ENCODE results near the gene FAM219A. TPM values are rescaled to one million over a fixed set of nuclear protein-coding genes. Genes with fewer than 3 reads are reported as not detected.
"Not testable (repeated sequence)": the region's sequence is repeated elsewhere in the genome, so short reads cannot be mapped to it uniquely, and the experiment has no call there.

FAM219A gene
- total RNA-seq, 2 experiments from 2014 or later, result 13.3 to 13.8 TPM

DNA sequence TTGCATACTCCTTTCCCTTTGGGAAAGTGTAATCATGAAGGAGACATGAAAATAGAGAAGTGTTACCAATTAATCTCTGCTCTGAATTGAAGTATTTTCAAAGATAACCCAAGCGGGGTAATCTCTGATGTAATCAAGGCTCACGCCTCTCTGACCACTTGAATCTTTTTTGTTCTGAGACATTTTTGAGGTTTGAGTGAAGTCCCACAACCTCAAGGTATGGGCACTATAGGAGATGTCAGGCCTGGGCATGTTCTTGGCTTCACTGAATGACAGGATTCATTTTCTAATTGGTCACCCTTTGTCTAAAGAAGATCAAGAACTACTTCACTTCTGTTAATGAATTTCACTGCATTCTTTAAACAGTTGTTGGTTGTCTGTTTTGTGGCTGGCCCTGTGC, 40.7 kb upstream of the FAM219A start:
- H3K4me3 Mint-ChIP-seq, result no peak overlapping the region
- H3K36me3 Mint-ChIP-seq, result no peaks in the 10 kb centered on the region
- ChIA-PET CTCF (interaction anchor here (0.8 to 2.2 kb wide), 3 partner anchors 10 to 70 kb away, joined by 3 to 6 read pairs (median 3); no protein-coding TSS in a partner anchor), POLR2A (no interaction called here)
- H3K27ac Mint-ChIP-seq, result no peak overlapping the region
- H3K4me1 Mint-ChIP-seq (ENCODE audit: low read depth), result peaks cover 14% of the 10 kb centered on the region
- no peak for DNase-seq
- intact Hi-C loops (cut with micrococcal nuclease), result no loop called here
- H3K9me3 Mint-ChIP-seq, result no peaks in the 10 kb centered on the region
- no peaks in the 10 kb centered on the region for H3K27me3 Mint-ChIP-seq

DNA sequence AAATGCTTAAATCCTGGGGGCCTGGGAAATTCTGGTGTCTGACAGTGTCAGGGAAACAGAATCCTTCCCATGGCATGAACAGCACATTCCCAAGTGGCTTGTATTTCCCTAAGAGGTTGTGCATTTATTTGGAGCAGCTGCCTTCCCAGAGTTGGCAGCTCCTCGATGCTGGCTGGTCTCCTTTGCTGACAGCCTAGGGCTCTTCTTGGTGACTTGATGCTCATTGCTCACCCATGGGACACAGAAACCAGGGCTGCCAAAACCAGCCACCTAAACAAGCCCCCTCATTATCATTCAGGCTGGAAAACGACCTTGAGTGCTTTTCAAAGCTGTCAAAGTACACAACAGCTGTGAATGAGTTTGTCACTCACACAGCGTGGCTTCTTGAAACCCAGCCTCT, 40.2 kb upstream of the FAM219A start:
- intact Hi-C loops (cut with micrococcal nuclease), result no loop called here
- Mint-ChIP-seq H3K4me1 (ENCODE audit: low read depth) (peaks cover 14% of the 10 kb centered on the region), H3K4me3 (no peak overlapping the region), H3K9me3 (no peaks in the 10 kb centered on the region), H3K27me3 (peaks cover 2% of the 10 kb centered on the region), H3K27ac (no peak overlapping the region), H3K36me3 (no peaks in the 10 kb centered on the region)
- DNase-seq, result no peak
- CTCF ChIA-PET, result interaction anchor here (0.8 to 2.2 kb wide), 5 partner anchors 10 to 95 kb away, joined by 3 to 6 read pairs (median 3); no protein-coding TSS in a partner anchor
- POLR2A ChIA-PET, result no interaction called here

DNA sequence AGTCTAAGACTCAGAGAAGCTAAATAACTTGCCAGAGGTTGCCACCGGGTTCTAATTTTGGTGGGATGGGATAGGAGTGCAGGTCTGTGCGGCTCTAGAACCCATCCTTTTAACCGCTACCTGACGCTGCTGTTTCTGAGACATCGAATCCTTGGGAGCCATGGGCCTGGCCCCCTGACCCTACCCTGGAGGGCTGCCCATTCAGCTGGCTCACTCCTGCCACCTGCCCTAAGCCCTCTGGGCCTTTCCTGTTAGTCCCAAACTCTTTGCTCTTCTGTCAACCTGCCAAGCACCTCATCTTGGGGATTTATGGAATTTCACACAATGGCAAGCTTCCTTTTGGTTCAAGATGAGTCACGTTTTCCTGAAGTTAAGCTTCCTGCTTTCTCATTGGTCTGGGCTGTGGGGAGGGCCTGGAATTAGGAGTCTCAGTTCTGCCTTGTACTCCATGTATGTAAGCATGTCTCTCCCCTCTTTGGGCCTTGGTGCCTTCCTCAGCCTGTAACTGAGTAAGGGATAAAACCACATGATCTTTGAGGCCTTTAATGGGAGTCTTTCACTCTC, 37.9 kb upstream of the FAM219A start:
- Mint-ChIP-seq H3K9me3 (no peaks in the 10 kb centered on the region), H3K36me3 (no peaks in the 10 kb centered on the region), H3K4me3 (no peak overlapping the region), H3K4me1 (ENCODE audit: low read depth) (peaks cover 14% of the 10 kb centered on the region), H3K27ac (no peak overlapping the region), H3K27me3 (peaks cover 5% of the 10 kb centered on the region)
- no peak for DNase-seq
- intact Hi-C loops (cut with micrococcal nuclease), result no loop called here
- ChIA-PET CTCF (interaction anchor here (1.0 to 3.3 kb wide), 3 partner anchors 52 to 108 kb away, joined by 3 to 19 read pairs (median 3); no protein-coding TSS in a partner anchor), POLR2A (interaction anchor here (0.7 kb wide), 1 partner anchor 1762 kb away, joined by 3 read pairs; the partner anchor contains the start of gene GNE)

DNA sequence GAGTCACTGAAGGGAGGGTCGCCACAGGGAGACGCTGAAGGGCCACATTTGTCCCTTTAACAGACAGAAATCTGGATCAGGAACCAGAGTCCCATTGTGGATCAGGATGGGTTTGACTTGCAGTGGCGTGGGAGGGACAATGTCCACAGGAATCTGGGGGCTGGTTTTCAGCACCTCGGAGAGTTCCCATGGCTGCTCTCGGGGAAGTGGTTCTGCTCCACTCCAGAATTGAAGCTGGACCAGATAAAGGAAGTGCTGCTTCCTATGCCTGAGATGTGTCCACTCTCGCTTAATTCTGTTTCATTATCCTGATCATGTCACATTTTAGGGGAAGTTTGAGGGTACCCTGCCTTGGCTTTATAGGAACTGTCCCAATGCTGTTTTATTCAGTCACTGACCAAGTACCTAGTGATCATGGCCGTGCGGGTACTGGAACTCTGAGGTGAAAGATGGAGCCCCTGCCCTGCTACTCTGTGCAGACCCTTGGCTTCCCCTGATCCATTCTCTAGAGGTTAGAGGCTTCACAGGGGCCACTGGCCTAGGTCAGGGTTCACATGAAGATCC, 35.7 kb upstream of the FAM219A start:
- Mint-ChIP-seq H3K4me1 (ENCODE audit: low read depth) (no peaks in the 10 kb centered on the region), H3K36me3 (no peaks in the 10 kb centered on the region), H3K4me3 (no peak overlapping the region), H3K27me3 (peaks cover 8% of the 10 kb centered on the region), H3K27ac (no peak overlapping the region), H3K9me3 (no peaks in the 10 kb centered on the region)
- intact Hi-C loops (cut with micrococcal nuclease), result no loop called here
- CTCF ChIA-PET, result interaction anchor here (3.3 kb wide), 1 partner anchor 90 kb away, joined by 19 read pairs; no protein-coding TSS in a partner anchor
- DNase-seq, result peak; percentile 49
- POLR2A ChIA-PET, result no interaction called here

DNA sequence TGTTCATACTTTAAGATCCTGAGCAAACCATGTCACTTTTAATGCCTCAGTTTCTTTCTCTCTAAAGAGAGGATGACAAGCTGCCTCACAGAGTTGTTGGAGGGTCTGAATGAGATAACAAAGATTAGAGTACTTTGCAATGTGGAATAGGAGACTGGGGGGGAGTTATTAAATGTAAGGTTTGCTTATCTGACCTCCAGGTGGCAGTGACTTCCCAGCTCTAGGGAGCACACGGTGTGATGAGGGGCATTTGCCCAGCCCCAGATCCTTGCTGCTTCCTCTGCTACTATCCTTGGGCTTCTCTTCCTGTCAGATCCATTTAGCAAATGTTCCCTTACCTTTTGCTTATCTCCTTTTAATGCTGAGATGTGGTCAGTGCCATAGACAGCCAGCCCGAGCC, 33.7 kb upstream of the FAM219A start:
- Mint-ChIP-seq H3K27ac (no peak overlapping the region), H3K4me1 (ENCODE audit: low read depth) (no peaks in the 10 kb centered on the region), H3K27me3 (peaks cover 20% of the 10 kb centered on the region), H3K36me3 (no peaks in the 10 kb centered on the region), H3K9me3 (no peaks in the 10 kb centered on the region), H3K4me3 (no peak overlapping the region)
- no peak for DNase-seq
- ChIA-PET CTCF (interaction anchor here (0.6 kb wide), 1 partner anchor 418 kb away, joined by 3 read pairs; no protein-coding TSS in a partner anchor), POLR2A (no interaction called here)
- intact Hi-C loops (cut with micrococcal nuclease), result no loop called here

DNA sequence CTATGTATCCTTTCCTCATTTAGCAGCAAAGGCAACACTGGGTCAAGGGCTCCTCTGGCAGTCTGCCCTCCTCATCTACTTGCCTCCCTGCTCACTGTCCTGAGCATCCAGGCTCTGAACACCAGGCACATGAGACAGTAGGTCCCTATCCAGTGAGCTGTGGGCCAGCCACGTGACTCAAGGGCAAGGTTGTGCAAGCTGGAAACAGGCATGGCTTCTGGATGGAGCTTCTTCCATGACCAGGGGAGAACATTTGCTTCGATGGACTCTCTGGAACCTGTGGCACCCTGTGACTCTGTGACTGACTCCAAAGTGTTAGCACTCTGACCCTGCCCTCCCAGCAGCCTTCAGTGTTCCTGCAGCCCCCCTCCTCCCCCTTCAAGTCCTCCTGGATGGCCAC, 33.2 kb upstream of the FAM219A start:
- no peaks in the 10 kb centered on the region for H3K9me3 Mint-ChIP-seq

DNA sequence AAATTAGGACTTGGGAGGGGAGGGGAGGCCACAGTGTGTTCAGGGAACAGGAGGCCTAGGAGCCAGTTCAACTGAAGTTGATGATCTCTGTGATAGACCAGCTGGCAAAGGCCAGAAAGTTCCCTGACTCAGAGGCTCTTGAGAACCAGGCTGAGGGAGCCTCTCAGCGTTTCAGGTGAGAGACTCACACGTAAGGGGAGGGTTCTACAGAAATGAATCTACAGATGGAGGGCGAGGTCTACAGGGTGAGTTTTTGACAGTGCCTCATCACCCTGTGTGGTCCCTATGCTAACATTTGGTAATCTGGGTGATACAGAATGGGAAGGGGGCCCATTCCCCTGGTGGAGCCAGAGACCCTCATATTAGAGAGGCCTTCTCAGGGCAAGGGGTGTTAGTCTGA, 32.4 kb upstream of the FAM219A start:
- peaks cover 22% of the 10 kb centered on the region for H3K27me3 Mint-ChIP-seq
- no peaks in the 10 kb centered on the region for H3K9me3 Mint-ChIP-seq
- DNase-seq, result no peak
- ChIA-PET POLR2A (no interaction called here), CTCF (interaction anchor here (1.1 to 2.2 kb wide), 3 partner anchors 10 to 85 kb away, joined by 3 to 9 read pairs (median 4); no protein-coding TSS in a partner anchor)
- H3K4me1 Mint-ChIP-seq (ENCODE audit: low read depth), result peaks cover 2% of the 10 kb centered on the region
- H3K36me3 Mint-ChIP-seq, result no peaks in the 10 kb centered on the region
- intact Hi-C loops (cut with micrococcal nuclease), result no loop called here
- no peak overlapping the region for H3K4me3 Mint-ChIP-seq
- H3K27ac Mint-ChIP-seq, result no peak overlapping the region

More for the DNA sequence above, 33.2 kb upstream of the FAM219A start:
- H3K27ac Mint-ChIP-seq, result no peak overlapping the region
- DNase-seq, result no peak
- no peak overlapping the region for H3K4me3 Mint-ChIP-seq
- peaks cover 1% of the 10 kb centered on the region for H3K4me1 Mint-ChIP-seq (ENCODE audit: low read depth)
- no peaks in the 10 kb centered on the region for H3K36me3 Mint-ChIP-seq
- peaks cover 22% of the 10 kb centered on the region for H3K27me3 Mint-ChIP-seq
- ChIA-PET POLR2A (no interaction called here), CTCF (interaction anchor here (2.2 kb wide), 1 partner anchor 9 kb away, joined by 9 read pairs; no protein-coding TSS in a partner anchor)
- intact Hi-C loops (cut with micrococcal nuclease), result no loop called here

DNA sequence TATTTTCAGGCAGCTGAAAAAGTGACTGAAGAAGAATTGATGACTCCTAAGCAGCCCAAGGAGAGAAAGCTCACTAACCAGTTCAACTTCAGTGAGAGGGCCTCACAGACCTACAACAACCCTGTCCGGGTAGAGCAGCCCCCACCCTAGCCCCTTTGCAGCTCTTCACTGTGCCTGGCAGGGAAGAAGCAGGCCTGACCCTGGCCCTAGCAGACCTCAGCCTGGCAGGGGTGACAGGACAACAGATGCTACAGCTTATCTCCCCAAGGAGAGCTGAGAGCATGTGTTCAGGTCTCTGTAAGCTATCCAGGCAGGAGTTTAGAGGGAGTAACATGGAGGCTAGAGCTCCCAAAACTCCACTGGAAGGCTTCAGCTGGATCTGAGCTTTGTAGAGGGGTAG, 32.0 kb upstream of the FAM219A start:
- ChIA-PET CTCF (interaction anchor here (0.6 to 2.2 kb wide), 4 partner anchors 10 to 96 kb away, joined by 3 to 9 read pairs (median 4); no protein-coding TSS in a partner anchor), POLR2A (no interaction called here)
- no peak overlapping the region for H3K27ac Mint-ChIP-seq
- intact Hi-C loops (cut with micrococcal nuclease), result no loop called here
- peaks cover 22% of the 10 kb centered on the region for H3K27me3 Mint-ChIP-seq
- no peak overlapping the region for H3K4me3 Mint-ChIP-seq
- H3K36me3 Mint-ChIP-seq, result no peaks in the 10 kb centered on the region
- no peaks in the 10 kb centered on the region for H3K9me3 Mint-ChIP-seq
- DNase-seq, result no peak
- H3K4me1 Mint-ChIP-seq (ENCODE audit: low read depth), result peaks cover 2% of the 10 kb centered on the region

DNA sequence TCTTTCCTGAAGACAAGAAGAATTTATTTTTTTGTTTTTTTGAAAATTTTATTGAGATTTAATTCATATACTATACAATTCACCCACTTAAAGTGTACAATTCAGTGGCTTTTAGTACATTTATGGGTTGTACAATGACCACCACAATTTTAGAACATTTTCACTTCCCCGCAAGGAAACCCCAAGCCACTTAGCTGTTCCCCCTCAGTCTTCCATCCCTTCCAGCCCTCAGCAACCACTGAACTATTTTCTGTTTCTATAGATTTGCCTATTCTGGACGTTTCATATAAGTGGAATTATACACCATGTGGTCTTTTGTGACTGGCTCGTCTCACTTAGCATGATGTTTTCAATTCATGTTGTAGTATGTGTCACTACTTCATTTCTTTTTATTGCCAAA, 28.2 kb upstream of the FAM219A start:
- peaks cover 21% of the 10 kb centered on the region for H3K27me3 Mint-ChIP-seq
- H3K9me3 Mint-ChIP-seq, result no peaks in the 10 kb centered on the region
- ChIA-PET POLR2A (no interaction called here), CTCF (no interaction called here)
- peaks cover 2% of the 10 kb centered on the region for H3K4me1 Mint-ChIP-seq (ENCODE audit: low read depth)
- H3K4me3 Mint-ChIP-seq, result no peak overlapping the region
- H3K36me3 Mint-ChIP-seq, result no peaks in the 10 kb centered on the region
- intact Hi-C loops (cut with micrococcal nuclease), result no loop called here
- no peak overlapping the region for H3K27ac Mint-ChIP-seq
- DNase-seq, result no peak

DNA sequence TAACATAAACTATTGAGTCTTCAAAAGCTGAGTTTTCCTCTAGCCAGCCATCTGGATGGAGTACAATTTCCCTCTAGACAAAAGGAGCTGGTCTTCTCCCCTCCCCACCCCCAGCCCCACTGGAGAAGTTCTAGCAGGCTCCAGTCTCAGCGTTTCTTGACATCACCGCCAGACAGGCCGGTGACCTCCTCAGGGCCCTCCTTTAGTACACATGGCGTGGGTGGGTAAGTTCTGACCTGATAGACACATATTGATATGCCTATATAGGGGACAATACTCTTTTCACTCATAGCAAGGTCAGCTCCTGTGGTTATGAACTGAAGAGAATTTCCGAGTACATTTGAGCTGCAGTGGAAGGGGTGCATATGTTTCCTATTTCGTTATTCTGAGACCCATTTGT, 27.5 kb upstream of the FAM219A start:
- DNase-seq, result no peak
- Mint-ChIP-seq H3K4me3 (no peak overlapping the region), H3K36me3 (no peaks in the 10 kb centered on the region), H3K27ac (no peak overlapping the region), H3K4me1 (ENCODE audit: low read depth) (peaks cover 2% of the 10 kb centered on the region), H3K9me3 (no peaks in the 10 kb centered on the region), H3K27me3 (peaks cover 18% of the 10 kb centered on the region)
- ChIA-PET CTCF (no interaction called here), POLR2A (no interaction called here)
- intact Hi-C loops (cut with micrococcal nuclease), result no loop called here

DNA sequence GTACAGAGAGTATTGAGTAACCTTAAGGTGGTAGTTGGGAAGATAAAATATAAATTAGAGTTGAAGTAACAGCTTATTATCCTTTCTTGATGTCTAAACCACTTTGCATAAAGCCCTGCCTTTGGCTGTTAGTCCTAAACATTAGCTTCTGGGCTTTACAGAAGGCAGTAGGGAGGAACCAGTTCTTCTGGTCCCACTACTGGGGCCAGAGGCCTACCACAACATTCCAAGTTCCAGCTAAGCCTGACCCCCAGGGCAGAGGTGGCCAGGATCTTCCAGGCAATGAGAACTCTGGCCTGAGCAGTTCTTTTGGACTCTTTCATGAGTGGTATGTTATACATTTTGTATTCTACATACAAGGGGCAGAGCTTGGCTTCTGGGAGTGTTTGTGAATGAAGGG, 26.3 kb upstream of the FAM219A start:
- Mint-ChIP-seq H3K4me3 (no peak overlapping the region), H3K9me3 (no peaks in the 10 kb centered on the region), H3K4me1 (ENCODE audit: low read depth) (peaks cover 2% of the 10 kb centered on the region), H3K27ac (no peak overlapping the region), H3K27me3 (peaks cover 18% of the 10 kb centered on the region), H3K36me3 (no peaks in the 10 kb centered on the region)
- no peak for DNase-seq
- intact Hi-C loops (cut with micrococcal nuclease), result no loop called here
- ChIA-PET CTCF (no interaction called here), POLR2A (no interaction called here)

DNA sequence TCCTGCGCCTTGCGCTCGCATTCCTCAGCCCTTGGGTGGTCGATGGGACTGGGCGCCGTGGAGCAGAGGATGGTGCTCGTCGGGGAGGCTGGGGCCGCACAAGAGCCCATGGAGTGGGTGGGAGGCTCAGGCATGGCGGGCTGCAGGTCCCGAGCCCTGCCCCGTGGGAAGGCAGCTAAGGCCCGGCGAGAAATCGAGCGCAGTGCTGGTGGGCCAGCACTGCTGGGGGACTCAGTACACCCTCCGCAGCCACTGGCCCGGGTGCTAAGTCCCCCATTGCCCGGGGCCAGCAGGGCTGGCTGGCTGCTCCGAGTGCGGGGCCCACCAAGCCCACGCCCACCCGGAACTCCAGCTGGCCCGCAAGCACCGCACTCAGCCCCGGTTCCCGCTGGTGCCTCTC, 24.4 kb upstream of the FAM219A start:
- H3K4me1 Mint-ChIP-seq (ENCODE audit: low read depth); H3K27ac Mint-ChIP-seq; intact Hi-C loops (cut with micrococcal nuclease); H3K27me3 Mint-ChIP-seq; DNase-seq; H3K9me3 Mint-ChIP-seq; H3K4me3 Mint-ChIP-seq; CTCF ChIA-PET; POLR2A ChIA-PET; H3K36me3 Mint-ChIP-seq: not testable (repeated sequence)

DNA sequence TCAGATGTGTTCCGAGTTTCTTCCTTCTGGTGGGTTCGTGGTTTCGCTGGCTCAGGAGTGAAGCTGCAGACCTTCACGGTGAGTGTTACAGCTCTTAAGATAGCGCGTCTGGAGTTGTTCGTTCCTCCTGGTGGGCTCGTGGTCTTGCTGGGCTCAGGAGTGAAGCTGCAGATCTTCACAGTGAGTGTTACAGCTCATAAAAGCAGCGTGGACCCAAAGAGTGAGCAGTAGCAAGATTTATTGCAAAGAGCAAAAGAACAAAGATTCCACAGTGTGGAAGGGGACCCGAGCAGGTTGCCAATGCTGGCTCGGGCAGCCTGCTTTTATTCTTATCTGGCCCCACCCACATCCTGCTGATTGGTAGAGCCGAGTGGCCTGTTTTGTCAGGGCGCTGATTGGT, 23.2 kb upstream of the FAM219A start:
- H3K27ac Mint-ChIP-seq; H3K27me3 Mint-ChIP-seq; H3K36me3 Mint-ChIP-seq; CTCF ChIA-PET; H3K4me1 Mint-ChIP-seq (ENCODE audit: low read depth); intact Hi-C loops (cut with micrococcal nuclease); DNase-seq; POLR2A ChIA-PET; H3K9me3 Mint-ChIP-seq; H3K4me3 Mint-ChIP-seq: not testable (repeated sequence)
